Thyroid gland (tissue), 4 donors: ENCODE data around the gene SLC16A8. TPM values are rescaled to one million over a fixed set of nuclear protein-coding genes. Genes with fewer than 3 reads are reported as not detected.

Experiments used
- DNase-seq, 2 donors: peaks; one replicate each; pipeline ENCODE4 v3.0.0-alpha.2; 2019
- H3K27ac ChIP-seq, 3 donors: fragments of 200-600 bp; sonication (generic); 1 replicate in 2 of 3; 2 replicates in 1 of 3; pipeline ENCODE4 v1.5.1; 2016 to 2019; ENCODE audit warnings: mild to moderate bottlenecking in 1 of 3, moderate library complexity in 1 of 3
- H3K27me3 ChIP-seq: fragments of 200-600 bp; sonication (generic); one replicate; pipeline ENCODE4 v1.5.1; 2019
- H3K36me3 ChIP-seq, 2 donors: fragments of 200-600 bp; sonication (generic); one replicate each; pipeline ENCODE4 v1.5.1; 2016 to 2019
- H3K4me1 ChIP-seq, 2 donors: fragments of 200-600 bp; sonication (generic); one replicate each; pipeline ENCODE4 v1.5.1; 2017 to 2019
- H3K4me3 ChIP-seq, 3 donors: fragments of 200-600 bp; sonication (generic); replicated peaks in 1 of 3; 1 replicate in 2 of 3; 2 replicates in 1 of 3; pipeline ENCODE4 v1.5.1; 2016; ENCODE audit warnings: mild to moderate bottlenecking in 1 of 3
- H3K9me3 ChIP-seq: fragments of 200-600 bp; sonication (generic); one replicate; pipeline ENCODE4 v1.5.1; 2017
- POLR2A ChIP-seq, 2 donors: fragments of 450-650 bp; IDR thresholded peaks; one replicate each; pipeline ENCODE4 v1.6.1; 2017; ENCODE audit warnings: antibody characterized with exemption in 2 of 2, mild to moderate bottlenecking in 2 of 2, moderate library complexity in 1 of 2
- WGBS, 2 donors: methylation state at CpG; one replicate each; pipeline ENCODE4 v1.1.5; 2017; 5-methylcytosine and 5-hydroxymethylcytosine counted together
- intact Hi-C: fragments of 100-400 bp; cut with DNase I; formaldehyde crosslinking; loops from one replicate; pipeline ENCODE4 v1.15.1; 2023
- total RNA-seq, 4 donors: library from RNA; depleted of rRNA; stranded (reverse); fragments of >200 nt; gene quantifications; one replicate each; pipeline ENCODE4 v1.2.3, GENCODE V29; 2016
- TF ChIP-seq, protein P1 (sequence below), 6 experiments: fragments of 200-600 bp in 3 of 6; fragments of 450-650 bp in 3 of 6; sonication (generic) in 3 of 6; IDR thresholded peaks; one replicate each; pipeline ENCODE4 v1.5.1; 2016 to 2019; ENCODE audit warnings: antibody characterized with exemption in 6 of 6, mild to moderate bottlenecking in 2 of 6, inconsistent platforms in 1 of 6, moderate library complexity in 1 of 6

The SLC16A8 gene
- total RNA-seq, 4 donors from 2014 or later, result 0.88 to 1.0 TPM; not detected in 2

DNA sequence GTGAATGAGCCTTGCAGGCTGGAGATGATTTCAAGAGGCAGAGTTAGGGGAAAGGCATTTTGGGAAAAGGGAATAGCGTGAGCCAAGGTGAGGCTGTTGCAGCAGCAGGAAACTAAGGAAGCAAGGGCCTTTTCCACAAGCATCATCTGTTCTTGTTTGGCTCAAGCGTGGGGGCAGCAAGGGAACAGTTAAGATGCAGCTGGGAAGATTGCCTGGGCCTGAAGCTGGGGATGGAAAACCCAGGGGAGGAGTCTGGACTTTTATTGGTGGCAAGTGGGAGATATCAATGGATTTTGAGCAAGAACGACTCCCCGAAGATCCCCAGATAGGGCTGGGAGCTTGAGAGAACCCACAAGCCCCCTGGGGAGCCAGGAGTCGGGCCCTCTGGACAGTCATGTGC lies 54.1 kb downstream of the SLC16A8 start:
- TF ChIP-seq, protein P1, sequence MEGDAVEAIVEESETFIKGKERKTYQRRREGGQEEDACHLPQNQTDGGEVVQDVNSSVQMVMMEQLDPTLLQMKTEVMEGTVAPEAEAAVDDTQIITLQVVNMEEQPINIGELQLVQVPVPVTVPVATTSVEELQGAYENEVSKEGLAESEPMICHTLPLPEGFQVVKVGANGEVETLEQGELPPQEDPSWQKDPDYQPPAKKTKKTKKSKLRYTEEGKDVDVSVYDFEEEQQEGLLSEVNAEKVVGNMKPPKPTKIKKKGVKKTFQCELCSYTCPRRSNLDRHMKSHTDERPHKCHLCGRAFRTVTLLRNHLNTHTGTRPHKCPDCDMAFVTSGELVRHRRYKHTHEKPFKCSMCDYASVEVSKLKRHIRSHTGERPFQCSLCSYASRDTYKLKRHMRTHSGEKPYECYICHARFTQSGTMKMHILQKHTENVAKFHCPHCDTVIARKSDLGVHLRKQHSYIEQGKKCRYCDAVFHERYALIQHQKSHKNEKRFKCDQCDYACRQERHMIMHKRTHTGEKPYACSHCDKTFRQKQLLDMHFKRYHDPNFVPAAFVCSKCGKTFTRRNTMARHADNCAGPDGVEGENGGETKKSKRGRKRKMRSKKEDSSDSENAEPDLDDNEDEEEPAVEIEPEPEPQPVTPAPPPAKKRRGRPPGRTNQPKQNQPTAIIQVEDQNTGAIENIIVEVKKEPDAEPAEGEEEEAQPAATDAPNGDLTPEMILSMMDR (IDR thresholded peaks at IDR 0.05), result no peak
- TF ChIP-seq POLR2A (IDR thresholded peaks at IDR 0.05), result no peak
- DNase-seq, result no peak
- H3K4me3 ChIP-seq, result no peak overlapping the region
- H3K9me3 ChIP-seq, result no peaks in the 10 kb centered on the region
- no peak overlapping the region for H3K27ac ChIP-seq
- WGBS, 2 donors, result 64 to 82% methylated on average over 5 of the region's 5 CpGs
- intact Hi-C loops, result no loop called here
- H3K36me3 ChIP-seq, result no peaks in the 10 kb centered on the region
- H3K4me1 ChIP-seq, result peaks cover 50 to 62% of the 10 kb centered on the region in 2 donors
- no peaks in the 10 kb centered on the region for H3K27me3 ChIP-seq

DNA sequence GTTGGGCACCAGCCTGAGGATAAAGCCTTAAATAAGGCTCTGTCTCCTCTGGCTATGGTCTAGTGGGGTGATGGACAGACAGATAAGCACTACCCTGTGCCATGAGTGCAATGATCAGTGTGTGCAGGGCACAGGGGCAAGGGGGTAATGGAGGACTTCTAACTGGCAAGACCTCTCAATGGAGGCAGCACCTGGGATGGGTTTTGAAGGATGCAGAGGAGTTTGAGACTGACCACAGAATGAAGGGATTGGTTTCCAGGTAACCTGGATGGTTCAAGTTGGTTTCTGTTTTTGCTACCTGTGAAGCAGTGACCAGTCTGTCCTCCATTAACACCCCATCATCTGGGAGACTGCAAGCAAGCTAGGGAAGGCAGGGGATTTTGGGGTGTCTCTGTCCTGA lies 54.6 kb downstream of the SLC16A8 start:
- Histone ChIP-seq H3K4me1 (peaks cover 45 to 56% of the 10 kb centered on the region in 2 donors), H3K36me3 (no peaks in the 10 kb centered on the region), H3K27ac (peak overlapping the region in 2 of 3 donors; percentile 42 to 43), H3K27me3 (no peaks in the 10 kb centered on the region), H3K4me3 (no peak overlapping the region), H3K9me3 (no peaks in the 10 kb centered on the region)
- intact Hi-C loops, result no loop called here
- DNase-seq, result no peak
- TF ChIP-seq, protein P1 (IDR thresholded peaks at IDR 0.05), result no peak

DNA sequence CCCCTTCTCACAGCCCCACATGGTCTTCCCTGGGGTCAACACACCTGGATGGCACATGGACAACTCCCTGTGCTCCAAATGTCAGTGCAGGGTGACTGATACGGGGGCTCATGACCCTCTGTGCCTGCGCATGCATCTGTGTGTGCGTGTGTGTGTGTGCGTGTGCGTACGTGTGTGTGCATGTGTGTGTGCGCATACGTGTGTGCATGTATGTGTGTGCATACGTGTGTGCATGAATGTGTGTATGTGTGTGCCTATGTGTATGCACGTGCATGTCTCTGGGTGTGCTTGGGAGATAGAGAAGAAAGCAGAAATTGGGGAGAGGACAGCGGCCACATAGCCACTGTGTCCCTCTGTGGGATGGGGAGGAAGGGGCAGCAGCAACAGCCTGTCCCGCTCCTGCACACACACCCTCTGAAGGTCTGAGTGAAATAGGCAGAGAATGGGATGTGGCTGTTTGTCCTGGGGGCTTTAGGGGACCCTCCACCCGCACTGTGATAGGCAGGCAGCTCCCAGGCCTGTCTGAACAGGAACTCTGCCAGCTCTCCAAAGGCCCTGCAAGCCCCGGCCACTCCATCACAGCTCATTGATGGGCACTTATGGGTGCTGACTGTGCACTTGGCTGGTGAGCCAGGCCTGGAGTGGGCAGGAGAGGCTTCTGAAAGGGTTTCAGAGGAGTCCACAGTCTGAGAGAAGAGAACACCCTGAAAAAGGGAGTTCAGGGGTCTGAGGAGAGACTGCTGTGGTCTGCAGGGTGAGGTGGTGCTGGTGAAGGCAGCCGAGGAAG lies 55.4 kb downstream of the SLC16A8 start:
- DNase-seq, result peak; percentile 90 to 92
- Histone ChIP-seq H3K27ac (peak overlapping the region in 2 of 3 donors; percentile 42 to 43), H3K4me1 (peaks cover 37 to 48% of the 10 kb centered on the region in 2 donors), H3K27me3 (no peaks in the 10 kb centered on the region), H3K36me3 (no peaks in the 10 kb centered on the region), H3K9me3 (no peaks in the 10 kb centered on the region), H3K4me3 (no peak overlapping the region)
- TF ChIP-seq POLR2A (IDR thresholded peaks at IDR 0.05), result no peak
- TF ChIP-seq, protein P1 (IDR thresholded peaks at IDR 0.05), result no peak
- intact Hi-C loops, result no loop called here
- WGBS, 2 donors, result 74 to 77% methylated on average over 14 to 15 of the region's 15 CpGs

Other genes starting within 250 kb of the SLC16A8 start
- gene ANKRD54, start 239.8 kb downstream of the SLC16A8 start, total RNA-seq, result 10 to 100 TPM; 54.7 to 75.9 (median 61.5) TPM
- gene EIF3L, start 234.8 kb downstream of the SLC16A8 start, total RNA-seq, result 100 to 1,000 TPM; 423 to 557 (median 455) TPM
- gene MICALL1, start 177.9 kb downstream of the SLC16A8 start, total RNA-seq, result 10 to 100 TPM; 22.2 to 48.3 (median 30.8) TPM
- 1 to 10 TPM in 1 of 4 donors, under 1 TPM in 3; 0.59 to 1.7 (median 0.73) TPM for gene C22orf23, start 130.6 kb downstream of the SLC16A8 start, total RNA-seq
- gene POLR2F, start 130.5 kb downstream of the SLC16A8 start, total RNA-seq, result 10 to 100 TPM; 19.7 to 88.9 (median 55.2) TPM
- under 1 TPM in 1 of 4 donors, not detected in 3; 0.34 TPM for gene SOX10, start 99.6 kb downstream of the SLC16A8 start, total RNA-seq
- 10 to 100 TPM; 52.2 to 81.4 (median 57.5) TPM for gene PICK1, start 26.8 kb downstream of the SLC16A8 start, total RNA-seq
- gene BAIAP2L2, start 26.5 kb upstream of the SLC16A8 start, total RNA-seq, result 1 to 10 TPM in 2 of 4 donors, under 1 TPM in 2; 0.50 to 1.7 (median 1.1) TPM
- 100 to 1,000 TPM; 106 to 122 (median 112) TPM for gene PLA2G6, start 97.6 kb upstream of the SLC16A8 start, total RNA-seq
- 100 to 1,000 TPM in 1 of 4 donors, 10 to 100 TPM in 3; 13.1 to 111 (median 24.6) TPM for gene MAFF, start 117.8 kb upstream of the SLC16A8 start, total RNA-seq
- 10 to 100 TPM; 42.9 to 92.2 (median 74.5) TPM for gene TMEM184B, start 188.8 kb upstream of the SLC16A8 start, total RNA-seq
- 10 to 100 TPM; 53.2 to 98.4 (median 69.5) TPM for gene CSNK1E, start 233.2 kb upstream of the SLC16A8 start, total RNA-seq